Glomerular visceral epithelial cell (primary cell): ENCODE measurements around the gene NLRC5.

Experiments used
- DNase-seq: peaks from one replicate; pipeline ENCODE4 v3.0.0-alpha.2; 2016; ENCODE audit errors: extremely low spot score

NLRC5 gene

DNA sequence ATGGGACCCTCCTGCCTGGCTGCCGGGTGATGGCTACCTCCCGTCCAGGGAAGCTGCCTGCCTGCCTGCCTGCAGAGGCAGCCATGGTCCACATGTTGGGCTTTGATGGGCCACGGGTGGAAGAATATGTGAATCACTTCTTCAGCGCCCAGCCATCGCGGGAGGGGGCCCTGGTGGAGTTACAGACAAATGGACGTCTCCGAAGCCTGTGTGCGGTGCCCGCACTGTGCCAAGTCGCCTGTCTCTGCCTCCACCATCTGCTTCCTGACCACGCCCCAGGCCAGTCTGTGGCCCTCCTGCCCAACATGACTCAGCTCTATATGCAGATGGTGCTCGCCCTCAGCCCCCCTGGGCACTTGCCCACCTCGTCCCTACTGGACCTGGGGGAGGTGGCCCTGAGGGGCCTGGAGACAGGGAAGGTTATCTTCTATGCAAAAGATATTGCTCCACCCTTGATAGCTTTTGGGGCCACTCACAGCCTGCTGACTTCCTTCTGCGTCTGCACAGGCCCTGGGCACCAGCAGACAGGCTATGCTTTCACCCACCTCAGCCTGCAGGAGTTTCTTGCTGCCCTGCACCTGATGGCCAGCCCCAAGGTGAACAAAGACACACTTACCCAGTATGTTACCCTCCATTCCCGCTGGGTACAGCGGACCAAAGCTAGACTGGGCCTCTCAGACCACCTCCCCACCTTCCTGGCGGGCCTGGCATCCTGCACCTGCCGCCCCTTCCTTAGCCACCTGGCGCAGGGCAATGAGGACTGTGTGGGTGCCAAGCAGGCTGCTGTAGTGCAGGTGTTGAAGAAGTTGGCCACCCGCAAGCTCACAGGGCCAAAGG lies 36.8 kb downstream of the NLRC5 start:
- DNase-seq = no peak

DNA sequence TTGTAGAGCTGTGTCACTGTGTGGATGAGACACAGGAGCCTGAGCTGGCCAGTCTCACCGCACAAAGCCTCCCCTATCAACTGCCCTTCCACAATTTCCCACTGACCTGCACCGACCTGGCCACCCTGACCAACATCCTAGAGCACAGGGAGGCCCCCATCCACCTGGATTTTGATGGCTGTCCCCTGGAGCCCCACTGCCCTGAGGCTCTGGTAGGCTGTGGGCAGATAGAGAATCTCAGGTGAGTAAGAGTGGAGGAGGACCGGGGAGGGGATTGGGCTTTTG lies 37.4 kb downstream of the NLRC5 start:
- DNase-seq = no peak

DNA sequence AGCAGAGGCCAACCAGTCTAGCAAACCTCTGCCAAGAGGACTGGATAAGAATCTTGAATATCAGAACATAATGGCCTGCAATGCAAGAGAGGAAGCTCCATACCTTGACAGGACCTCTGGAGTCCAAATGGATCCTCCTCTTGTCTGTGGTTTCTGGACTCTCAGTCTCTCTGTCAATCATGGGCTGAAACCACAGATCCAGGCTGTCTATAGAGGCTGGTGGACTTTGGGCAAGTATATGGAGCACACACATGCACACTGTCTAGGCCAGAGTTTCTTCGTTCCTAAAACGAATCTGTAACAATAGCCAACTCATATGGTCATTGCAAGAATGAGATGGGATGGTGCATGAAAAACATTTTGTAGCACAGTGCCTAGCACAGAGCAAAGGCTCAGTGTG lies 37.7 kb downstream of the NLRC5 start:
- DNase-seq = no peak

DNA sequence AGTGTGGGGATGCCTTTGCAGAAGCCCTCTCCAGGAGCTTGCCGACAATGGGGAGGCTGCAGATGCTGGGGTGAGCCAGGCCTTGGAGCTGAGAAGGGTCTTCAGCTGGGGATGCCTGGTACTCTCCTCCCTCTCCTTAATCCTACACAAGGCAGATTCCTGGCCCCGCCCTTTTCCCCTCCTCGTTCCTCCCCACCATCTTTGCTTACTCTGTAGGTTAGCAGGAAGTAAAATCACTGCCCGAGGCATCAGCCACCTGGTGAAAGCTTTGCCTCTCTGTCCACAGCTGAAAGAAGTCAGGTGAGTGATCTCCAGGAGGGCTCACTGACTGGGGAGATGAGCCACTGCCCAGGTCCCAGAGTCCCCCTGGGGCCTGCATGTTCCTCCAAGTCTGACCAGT lies 38.7 kb downstream of the NLRC5 start:
- DNase-seq = no peak

DNA sequence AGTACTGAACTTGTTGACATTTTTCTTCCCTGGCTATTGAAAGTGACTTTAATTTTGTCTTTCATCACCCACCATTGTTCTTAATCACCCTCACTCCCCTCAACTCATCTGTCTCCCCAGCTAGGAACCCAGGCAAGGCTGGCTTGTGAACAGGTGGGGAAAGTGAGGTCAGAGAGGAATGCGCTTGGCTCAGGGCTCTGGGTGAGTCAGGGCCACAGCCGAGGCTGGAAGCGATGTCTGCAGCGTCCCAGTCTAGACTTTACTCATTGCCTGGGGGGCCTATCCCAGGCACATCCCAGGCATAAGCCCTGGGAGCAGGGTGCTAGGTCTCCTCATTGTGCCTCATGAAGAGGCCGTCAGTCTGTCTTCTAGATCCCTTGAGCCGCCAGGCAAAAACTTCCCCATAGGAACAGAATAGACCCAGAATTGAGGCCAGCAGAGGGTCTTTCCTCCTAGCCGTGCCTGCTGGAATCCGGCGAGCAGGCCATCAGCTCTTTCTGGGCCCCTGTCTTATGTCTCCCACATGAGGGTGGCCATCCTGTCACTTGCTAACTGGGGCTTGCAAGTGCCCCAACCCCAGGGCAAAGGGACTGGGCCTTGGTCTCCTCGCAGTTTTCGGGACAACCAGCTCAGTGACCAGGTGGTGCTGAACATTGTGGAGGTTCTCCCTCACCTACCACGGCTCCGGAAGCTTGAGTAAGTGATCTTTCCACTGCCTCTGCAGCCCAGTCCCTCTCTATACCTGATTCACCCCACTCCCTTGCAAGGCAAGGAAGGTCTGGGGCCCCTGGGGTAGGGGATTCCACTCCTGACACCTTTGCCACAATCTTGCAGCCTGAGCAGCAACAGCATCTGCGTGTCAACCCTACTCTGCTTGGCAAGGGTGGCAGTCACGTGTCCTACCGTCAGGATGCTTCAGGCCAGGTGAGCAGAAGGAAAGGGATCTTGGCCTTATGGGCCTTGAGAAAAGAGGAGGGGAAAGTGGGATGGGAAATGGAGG lies 40.1 kb downstream of the NLRC5 start:
- peak; percentile 77 for DNase-seq

DNA sequence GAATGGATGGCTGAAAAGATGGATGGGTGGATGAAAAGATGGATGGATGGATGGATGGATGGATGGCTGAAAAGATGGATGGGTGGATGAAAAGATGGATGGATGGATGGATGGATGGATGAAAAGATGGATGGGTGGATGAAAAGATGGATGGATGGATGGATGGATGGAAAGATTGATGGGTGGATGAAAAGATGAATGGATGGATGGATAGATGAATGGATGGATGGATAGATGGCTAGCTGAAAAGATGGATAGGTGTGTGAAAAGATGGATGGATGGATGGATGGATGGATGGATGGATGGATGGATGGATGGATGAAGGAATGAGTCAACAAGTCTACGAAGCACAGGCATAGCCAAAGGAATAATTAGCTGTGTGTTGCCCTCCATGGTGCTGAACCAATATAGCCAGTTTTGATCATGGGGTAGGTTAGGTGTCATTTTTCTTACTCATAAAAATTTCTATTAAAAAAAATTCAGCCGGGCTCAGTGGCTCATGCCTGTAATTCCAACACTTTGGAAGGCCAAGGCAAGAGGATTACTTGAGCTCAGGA lies 41.1 kb downstream of the NLRC5 start:
- DNase-seq = no peak

DNA sequence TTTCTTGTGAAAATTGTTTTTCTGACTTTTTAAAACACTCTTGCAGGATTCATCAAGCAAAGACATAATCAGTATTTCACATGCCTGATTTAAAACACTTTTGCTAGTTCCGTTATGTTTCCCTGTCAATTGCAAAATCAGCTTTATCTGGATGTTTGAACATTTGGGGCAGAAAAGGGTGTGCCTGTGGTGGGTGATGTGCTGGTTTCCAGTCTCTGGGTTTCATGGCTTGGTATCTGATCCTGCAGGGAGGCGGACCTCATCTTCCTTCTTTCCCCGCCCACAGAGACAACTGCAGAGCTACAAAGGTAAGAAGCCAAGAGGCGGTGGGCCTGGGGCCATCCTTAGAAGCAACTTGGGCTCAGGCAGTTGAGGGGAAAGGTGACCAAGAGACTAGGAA lies 41.8 kb downstream of the NLRC5 start:
- no peak for DNase-seq

DNA sequence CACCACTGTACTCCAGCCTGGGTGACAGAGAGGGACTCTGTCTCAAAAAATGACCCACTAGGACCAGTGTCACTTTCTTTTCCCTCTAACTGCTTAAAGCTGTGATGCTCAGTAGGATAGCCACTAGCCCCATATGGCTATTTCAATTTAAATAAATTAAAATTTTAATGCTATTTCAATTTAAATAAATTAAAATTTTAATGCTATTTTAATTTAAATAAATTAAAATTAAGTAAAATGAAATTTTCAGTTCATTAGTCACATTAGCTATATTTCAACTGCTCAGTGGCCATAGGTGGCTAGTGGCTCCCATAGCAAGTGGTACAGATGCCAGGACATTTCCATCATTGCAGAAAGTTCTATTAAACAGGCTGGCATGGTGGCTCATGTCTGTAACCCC lies 43.0 kb downstream of the NLRC5 start:
- no peak for DNase-seq

DNA sequence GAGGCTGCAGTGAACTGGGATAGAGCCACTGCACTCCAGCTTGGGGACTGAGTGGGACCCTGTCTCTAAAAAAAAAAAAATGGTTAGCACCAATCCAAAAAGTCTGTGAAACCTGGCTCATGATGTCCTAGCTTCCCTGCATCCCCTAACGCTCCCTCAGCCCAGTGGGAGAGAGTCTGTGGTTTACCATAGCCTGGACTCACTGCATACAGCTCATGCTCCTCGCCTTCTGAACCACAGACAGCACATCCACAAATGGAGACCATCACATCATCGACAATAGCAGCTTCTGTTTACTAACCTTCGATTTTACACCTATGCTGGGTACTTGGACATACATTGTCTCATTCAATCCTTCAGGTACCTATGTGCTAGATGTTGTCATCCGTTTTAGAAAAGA lies 43.6 kb downstream of the NLRC5 start:
- DNase-seq = no peak

DNA sequence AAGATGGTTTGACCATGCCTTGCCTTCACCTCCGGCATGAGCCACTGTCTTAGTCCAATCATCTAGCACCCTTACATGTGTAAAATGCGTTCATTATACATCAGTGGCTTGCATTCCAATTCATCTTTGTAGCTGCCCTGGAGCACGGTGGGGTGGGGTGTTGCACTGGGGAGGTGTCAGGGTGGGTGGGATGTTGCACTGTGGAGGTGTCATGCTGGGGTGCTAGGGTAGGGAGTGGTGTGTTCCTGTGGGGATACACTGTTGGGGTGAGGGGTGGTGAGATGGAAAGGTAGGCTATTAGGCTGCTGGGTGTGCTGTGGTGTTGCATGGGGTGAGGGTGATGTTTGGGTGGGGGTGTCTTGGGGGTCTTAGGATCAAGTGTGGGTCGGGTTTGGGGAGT lies 47.0 kb downstream of the NLRC5 start:
- DNase-seq = no peak

DNA sequence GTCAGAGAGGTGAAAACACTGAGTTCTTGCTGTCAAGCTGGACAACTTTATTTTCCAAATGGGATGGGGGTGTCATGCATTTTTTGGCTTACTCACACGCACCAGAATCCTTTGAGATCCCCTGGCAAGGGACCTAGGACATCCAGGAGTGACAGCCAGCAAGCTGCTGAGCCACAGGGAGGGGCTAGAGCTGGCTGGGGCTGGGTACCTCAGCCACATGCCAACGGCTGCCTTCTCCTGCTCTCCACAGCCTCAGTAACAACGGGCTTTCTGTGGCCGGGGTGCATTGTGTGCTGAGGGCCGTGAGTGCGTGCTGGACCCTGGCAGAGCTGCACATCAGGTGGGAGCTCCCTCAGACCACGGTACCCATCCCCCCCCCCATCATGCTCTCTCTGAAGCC lies 47.6 kb downstream of the NLRC5 start:
- DNase-seq = no peak

DNA sequence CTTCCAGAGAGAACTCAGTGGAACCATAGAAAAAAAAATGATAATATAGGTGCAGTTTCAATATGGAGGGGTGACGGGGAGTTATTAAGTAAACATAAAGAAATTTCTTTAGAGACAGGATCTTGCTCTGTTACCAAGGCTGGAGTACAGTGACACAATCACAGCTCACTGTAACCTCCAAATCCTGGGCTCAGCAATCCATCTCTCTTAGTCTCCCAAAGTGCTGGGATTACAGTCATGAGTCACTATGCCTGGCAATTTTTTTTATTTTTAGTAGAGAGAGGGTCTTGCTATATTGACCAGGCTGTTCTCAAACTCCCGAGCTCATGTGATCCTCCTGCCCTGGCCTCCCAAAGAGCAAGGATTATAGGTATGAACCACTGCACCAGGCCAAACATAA lies 48.8 kb downstream of the NLRC5 start:
- DNase-seq = no peak

DNA sequence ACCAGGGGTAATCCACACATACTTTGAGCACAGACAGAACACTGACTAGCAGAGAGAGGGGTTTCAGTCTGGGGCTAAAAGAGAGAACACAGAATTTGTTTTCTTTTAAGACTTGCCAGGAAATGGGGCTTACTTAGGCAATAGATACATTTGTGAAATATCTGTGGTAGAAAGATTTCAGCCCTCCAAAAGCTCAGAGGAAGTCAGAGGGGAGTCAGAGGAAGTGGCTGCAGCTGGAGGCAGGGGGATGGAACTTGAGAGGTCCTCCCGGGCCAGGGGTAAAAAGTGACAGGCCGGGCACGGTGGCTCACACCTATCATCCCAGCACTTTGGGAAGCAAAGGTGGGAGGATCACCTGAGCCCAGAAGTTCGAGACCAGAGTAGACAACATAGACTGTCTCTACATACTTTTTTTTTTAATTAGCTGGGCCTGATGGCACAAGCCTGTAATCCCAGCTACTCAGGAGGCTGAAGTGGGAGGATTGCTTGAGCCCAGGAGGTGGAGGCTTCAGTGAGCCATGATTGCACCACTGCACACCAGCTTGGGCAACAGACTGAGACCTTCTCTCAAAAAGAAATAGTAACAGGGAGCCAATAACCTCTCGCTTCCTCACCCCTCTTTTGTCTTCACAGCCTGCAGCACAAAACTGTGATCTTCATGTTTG lies 49.9 kb downstream of the NLRC5 start:
- DNase-seq = no peak

DNA sequence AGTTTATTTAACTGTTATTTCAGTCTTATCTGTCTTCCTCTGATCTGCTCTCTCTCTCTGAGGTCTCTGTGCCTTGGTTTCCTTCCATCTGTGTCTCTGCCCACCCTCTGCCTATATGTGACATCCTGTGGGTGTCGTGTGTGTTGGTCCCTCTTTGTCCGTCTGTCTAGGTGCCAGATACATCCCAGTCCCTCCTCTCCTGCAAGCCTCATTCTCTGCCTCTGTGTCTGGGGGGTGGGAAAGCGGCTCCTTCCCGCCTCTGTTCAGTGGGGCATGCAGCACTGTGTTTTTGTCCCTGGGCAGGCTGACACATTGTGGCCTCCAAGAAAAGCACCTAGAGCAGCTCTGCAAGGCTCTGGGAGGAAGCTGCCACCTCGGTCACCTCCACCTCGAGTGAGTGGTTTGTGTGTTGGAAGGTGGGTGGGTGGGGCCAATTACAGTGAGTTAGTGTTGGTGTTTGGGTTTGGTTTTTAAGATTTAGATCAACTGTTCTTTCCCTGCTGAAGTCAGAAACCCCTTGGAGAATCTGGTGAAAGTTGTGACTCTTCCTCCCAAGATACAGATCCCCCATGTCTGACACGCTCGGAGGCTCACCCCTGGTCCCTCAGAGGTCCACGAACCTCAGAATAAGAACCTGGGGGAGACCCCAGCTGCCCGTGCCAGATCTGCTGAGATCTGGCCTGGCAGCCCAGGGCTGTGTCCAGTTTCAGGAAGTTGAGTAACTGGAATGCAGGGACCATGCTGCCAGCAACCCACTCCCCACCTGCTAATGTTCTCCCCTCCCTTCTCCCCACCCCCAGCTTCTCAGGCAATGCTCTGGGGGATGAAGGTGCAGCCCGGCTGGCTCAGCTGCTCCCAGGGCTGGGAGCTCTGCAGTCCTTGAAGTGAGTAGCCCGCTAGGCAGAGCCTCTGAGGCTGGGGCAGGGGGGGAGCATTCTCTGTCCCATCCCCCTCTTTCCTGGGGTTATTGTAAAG lies 52.1 kb downstream of the NLRC5 start:
- no peak for DNase-seq

DNA sequence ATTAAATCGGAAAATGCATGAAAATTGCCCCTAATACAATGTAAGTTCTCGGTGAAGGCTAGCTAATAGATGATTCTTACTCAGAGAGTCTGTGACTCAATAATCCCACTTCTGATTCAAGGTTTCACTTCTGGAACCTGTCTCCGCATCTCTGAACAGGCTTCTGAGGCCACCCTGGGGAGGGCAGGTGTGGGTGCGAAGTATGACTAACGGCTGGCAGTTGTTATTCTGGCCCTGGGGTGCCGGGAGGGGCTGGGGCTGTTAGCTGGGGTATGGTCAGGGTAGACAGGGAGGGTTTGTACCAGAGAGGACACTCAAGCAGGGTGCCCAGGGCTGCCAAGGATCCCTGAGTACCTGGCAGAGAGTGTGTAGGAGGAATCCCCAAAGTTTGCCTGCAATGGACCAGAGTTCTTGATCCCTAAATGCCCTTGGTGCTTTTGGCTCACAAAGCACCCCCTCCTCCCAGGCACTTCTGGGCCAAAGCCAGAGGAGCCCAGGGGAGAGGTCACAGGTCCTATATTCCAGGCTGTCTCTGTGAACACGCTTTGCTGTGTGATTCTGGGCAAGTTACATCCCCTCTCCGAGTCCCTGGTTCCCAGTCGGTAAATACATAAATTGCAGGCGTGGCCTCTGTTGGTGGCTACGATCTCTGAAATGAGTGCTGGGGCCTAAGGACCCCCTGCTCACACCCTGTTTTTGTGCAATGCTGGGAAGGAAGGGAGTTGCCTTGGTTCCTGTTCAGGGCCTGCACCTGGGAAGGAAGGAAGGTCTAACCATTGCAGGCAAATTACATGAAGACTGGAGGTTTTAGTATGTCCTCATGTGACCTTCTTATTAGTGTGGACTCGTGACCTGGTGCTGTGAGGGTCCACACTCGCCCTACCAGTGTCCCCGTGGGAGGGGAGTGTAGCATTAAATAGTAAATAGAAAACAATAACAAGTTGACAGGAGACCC lies 53.1 kb downstream of the NLRC5 start:
- peak; percentile 46 for DNase-seq

DNA sequence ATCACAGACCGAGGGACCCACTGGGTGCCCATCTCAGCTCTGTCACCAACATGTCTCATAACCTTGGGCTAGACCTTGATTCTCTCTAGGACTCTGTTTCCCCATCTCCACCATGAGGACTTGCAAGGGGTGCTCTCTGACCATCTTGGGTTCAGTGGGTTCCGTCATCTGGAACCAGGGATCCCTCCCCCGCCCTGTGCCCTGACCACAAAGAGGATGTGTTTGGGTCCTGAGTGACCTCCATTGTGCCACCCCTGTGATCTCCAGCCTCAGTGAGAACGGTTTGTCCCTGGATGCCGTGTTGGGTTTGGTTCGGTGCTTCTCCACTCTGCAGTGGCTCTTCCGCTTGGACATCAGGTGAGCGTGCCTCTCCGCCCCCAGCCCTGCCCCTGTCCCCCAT lies 53.9 kb downstream of the NLRC5 start:
- DNase-seq = no peak

DNA sequence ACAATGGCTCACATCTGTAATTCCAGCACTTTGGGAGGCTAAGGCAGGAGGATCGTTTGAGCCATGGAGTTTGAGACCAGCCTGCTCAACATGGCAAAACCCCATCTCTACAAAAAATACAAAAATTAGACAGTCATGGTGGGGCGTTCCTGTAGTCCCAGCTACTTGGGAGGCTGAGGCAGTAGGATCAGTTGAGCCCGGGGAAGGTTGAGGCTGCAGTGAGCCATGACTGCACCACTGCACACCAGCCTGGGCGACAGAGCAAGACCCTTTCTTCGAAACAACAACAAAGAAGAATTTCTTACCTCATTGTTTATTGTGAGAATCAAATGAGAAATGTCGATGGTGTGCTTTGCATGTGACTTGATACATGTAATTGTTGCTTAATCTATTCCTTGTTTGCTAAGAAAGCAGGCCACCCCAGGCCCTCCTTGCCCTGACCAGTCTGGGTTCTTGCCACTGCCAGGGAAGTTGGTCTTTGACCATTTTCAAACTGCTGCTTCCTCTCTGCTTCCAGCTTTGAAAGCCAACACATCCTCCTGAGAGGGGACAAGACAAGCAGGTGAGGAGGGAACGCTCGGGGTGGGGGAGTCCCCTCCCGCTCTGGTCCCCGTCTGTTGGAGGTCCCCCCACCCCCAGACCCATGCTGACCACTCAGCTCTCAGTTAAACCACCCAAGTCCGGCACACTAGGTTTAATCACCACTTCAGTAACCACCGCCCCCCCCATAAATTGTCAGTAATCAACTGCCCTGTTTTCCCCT lies 55.8 kb downstream of the NLRC5 start:
- DNase-seq = no peak

DNA sequence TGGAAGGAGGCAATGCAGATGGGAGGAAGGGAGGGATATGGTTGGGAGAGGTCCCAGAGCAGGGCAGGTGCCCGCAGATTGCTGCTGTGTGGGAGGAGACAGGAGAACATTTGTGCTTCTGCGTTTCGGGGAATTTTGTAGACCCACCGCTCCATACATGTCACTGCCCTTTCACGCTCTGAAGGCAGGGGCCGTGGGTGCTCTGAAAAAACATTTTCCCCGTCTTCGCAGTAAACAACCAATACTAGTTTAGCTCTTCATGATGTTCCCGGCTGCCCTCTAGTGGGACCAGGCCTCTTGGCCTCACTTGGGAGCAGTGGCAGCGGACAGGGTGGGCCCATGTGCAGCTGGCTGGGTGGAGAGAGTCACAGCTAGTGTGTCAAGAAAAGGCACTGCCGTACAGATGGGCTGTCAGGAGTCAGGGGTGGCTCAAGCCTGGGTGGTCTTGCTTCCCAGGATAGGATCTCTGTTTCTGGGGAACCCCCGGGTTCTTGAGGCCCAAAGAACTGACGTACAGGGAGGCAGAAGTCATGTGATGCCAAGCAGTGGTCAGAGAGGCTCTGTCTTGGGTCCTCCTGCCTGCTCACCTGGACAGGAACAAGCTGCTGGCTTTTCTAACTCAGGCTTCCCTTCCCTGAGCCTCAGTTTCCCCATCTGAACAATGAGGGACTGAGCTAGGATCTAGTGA lies 56.5 kb downstream of the NLRC5 start:
- no peak for DNase-seq

DNA sequence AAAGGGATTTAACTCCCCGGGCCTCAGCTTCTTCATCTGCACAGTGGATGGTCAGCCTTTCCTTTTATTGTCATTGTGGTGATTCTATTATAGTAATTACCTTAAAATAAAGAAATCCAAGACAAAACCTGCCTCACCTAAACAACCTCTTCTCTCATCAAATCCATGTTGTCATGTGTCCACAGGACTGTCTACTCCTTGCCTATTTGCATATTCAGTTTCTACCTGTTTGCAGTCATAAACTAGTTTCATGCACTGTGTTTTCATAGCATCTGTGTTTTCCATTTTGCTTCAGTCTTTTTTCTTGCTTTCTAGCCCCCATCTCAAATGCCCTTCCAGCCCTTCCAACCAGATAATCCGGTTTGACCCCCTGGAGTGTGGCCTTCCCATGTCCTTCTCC lies 58.7 kb downstream of the NLRC5 start:
- no peak for DNase-seq
